COLO668 (cell line): ENCODE data around the gene MAD1L1.
A peak's percentile ranks its signal among the peaks of the same experiment; 100 is the strongest.

ENCODE experiments used
- DNase-seq: peaks from one replicate; lab custom pipeline; 2025; ENCODE audit not compliant: unreplicated experiment; lab: John Stamatoyannopoulos, UW

MAD1L1 gene

DNA sequence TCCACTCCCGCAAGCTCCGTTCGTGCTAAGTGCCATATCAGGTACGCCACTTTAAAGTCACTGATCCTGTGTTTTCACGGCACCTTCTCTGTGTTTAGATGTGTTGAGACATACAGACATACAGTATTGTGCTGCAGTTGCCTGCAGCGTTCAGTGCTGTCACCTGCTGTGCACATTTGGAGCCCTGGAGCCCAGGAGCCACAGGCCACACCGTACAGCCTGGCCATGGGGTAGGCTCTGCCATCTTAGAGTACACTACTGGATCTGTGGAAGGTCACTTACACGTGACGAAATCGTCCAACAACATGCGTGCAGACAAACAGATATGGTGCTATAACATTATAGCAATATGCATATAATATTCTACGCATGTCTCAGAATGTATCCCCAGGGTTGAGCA lies 451.4 kb downstream of the MAD1L1 start:
- DNase-seq = no peak

DNA sequence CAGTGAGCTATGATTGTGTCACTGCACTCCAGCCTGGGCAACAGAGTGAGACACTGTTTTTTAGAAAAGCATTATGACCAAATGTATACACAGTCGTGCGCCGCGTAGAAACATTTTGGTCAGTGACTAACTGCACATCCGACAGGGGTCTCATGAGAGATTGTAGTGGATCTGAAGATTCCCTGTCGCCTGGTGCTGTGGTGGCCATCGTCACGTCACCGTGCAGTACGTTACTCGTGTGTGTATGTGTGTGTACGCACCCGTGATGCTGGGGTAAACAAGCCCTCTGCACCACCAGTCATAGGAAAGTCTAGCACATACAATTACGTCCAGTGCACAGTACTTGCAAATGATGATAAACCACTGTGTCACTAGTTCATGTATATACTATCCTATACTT lies 453.3 kb downstream of the MAD1L1 start:
- DNase-seq = no peak

DNA sequence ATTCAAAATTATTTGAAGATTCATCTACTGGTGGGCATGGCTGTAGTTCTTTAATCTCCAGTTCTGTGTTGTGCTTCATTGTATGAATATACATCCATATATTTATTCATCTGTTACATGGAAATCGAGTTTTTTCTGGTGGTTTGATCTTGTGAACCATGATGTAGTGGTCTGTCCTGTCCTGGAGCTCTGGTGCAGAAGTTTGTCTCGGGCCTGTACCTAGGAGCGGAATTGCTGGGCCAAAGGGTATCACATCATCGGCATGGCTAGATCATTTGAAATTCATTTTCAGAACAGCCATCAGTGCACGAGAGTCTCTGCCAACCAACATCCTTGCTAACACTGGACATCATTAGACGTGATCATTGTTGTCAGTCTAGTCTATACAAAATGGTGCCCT lies 455.6 kb downstream of the MAD1L1 start:
- DNase-seq = no peak

DNA sequence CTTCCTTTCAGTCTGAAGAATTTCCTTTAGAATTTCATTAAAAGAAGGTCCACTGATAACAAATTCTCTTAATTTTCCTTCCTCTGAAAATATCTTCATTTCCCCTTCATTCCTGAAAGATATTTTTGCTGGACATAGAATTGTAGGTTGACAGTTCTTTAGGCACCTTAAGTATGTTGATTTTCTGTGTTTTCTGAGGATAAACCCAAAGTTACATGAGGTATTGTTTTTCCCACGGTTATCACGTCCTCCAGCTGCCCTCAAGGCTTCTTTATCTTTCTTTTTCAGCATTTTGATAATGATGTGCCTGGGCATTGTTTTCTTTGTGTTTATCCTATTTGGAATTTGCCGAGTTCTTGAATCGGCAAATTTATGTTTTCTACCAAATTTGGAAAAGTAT lies 457.4 kb downstream of the MAD1L1 start:
- DNase-seq = no peak

DNA sequence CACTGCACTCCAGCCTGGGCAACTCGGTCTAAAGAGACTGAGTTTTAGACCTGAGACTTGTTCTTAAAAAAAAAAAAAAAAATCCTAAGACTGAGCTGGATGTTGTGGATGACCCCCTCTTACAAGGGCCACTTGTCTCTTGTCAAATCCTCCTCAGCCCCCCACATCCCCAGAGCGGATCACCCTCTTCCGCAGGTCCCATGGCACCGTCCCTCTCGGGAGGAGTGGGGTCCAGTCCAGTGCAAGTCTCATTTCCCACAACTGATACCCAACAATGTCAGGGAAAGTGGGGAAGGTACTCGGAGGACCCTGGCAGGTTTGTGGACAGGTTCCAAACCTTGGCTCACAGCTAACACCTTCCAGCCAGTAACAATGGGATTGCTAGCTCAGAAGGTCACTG lies 462.4 kb downstream of the MAD1L1 start:
- DNase-seq = no peak

DNA sequence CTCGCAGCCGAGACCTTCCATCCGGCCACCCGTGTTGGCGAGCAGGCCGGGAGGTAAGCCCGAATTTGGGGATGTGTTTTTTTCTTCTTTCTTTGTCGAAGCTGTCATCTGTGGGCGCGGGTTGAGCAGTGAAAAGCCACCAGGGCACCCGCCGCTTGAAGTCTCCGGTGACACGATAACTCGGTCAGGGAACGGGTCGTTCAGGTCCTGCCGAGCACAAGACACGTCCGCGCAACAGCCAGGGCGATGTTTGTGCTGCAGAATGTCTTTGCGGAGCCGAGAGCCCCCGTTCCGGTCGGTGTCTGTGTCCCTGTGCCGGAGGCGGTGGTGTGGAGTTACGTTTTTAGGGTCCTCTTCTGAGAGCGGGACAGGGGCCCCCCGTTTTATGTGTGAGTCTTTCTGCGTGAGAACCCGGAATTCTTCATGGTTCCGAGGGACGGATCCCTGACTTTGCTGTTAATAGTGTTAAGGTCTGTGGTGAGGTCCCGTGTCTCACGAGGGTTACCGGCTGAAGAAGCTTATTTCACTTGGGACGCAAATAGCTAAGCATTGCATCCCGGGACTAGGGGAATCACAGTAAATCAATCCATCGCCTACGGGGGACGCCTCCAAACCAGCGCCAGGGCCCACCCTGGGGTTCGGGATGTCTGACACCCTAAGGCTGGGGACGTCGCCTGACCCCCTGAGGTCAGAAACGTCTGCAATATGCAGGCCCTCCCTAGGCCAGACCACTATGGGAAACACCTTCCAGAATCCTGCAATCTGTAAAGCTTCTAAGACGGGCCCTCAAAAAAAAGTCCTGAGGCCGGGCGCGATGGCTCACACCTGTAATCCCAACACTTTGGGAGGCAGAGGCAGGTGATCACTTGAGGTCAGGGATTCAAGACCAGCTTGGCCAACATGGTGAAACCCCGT lies 463.2 kb downstream of the MAD1L1 start:
- no peak for DNase-seq

DNA sequence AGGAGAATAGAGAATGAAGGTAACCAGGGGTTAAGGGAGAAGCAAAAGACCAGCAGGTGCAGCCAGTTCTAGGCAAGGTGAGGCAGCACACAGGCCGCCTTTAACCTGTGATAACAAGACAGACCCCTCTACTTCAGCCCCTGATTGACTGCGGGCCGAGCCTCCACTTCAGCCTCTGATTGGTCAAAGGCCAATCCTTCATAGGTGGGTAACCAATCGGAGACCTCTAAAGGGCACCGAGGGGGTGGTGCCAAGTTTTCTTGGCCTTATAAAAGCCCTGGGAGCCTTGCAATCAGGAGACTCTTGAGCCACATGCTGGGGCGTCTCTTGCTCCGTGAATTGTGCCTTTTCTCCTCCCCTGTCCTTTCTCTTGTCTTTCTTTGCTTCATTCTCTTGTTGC lies 463.9 kb downstream of the MAD1L1 start:
- DNase-seq = no peak

DNA sequence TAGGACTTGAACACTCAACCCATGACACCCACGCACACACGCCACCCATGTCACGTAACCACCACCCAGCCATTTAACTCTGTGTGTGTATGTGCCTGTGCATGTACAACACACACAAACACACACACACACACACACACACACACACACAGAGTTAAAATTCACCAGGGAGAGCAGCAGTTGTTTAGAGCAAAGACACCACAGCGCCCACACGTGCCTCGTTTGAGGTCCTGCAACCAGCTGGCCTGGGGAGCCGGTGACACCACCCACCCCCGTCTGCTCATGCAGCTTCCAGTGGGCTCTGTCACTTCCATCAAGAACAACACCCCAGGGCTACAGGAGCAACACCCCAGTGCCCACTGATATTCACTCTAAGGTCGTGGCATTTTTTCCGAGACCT lies 465.2 kb downstream of the MAD1L1 start:
- peak; percentile 47 for DNase-seq
